IMR-90 (cell line): ENCODE measurements around the gene NOSTRIN. TPM values are rescaled to one million over a fixed set of nuclear protein-coding genes. Genes with fewer than 3 reads are reported as not detected.

Experiments used
- ATAC-seq: fragments of 200-7000 bp; cut with Tn5 transposase; 2 replicates; pipeline ENCODE4 v1.9.1; 2020; ENCODE audit warnings: low read depth, mild to moderate bottlenecking, moderate library complexity
- BruUV-seq: library from RNA; stranded (reverse); fragments of 400-500 nt; replicated peaks from 2 replicates; lab custom pipeline; 2021; lab: Mats Ljungman, UMichigan
- CTCF ChIA-PET: fragments of 300-600 bp; formaldehyde crosslinking; extraction: SDS; loops from one replicate; lab custom pipeline; 2021; ENCODE audit warnings: antibody characterized with exemption; lab: Yijun Ruan, JAX
- POLR2A ChIA-PET: fragments of 300-600 bp; sonication (Branson Sonifier 250); formaldehyde crosslinking; loops from one replicate; lab custom pipeline; 2022; ENCODE audit warnings: antibody characterized with exemption; ENCODE audit not compliant: unreplicated experiment; lab: Charles Lee
- DNase-seq: peaks from one replicate; pipeline ENCODE4 v3.0.0; 2013
- H2AFZ ChIP-seq: replicated peaks from 2 replicates; pipeline ENCODE3; 2013; ENCODE audit warnings: low read length, mild to moderate bottlenecking; ENCODE audit not compliant: poor library complexity
- H2AK5ac ChIP-seq: 2 replicates; pipeline ENCODE4 v1.6.1; 2013; ENCODE audit warnings: low read depth, low read length, inconsistent platforms
- H2AK9ac ChIP-seq: replicated peaks from 2 replicates; pipeline ENCODE3; 2013; ENCODE audit warnings: mild to moderate bottlenecking, low read depth, low read length, moderate library complexity; ENCODE audit not compliant: poor library complexity
- H2BK120ac ChIP-seq: 2 replicates; pipeline ENCODE4 v1.6.1; 2013; ENCODE audit warnings: low read depth, low read length, inconsistent platforms
- H2BK15ac ChIP-seq: 3 replicates; pipeline ENCODE4 v1.6.1; 2013; ENCODE audit warnings: low read depth, low read length, inconsistent platforms
- H2BK20ac ChIP-seq: 2 replicates; pipeline ENCODE4 v1.6.1; 2013; ENCODE audit warnings: low read depth, mild to moderate bottlenecking, inconsistent platforms, low read length, moderate library complexity
- H2BK5ac ChIP-seq: 2 replicates; pipeline ENCODE4 v1.6.1; 2013; ENCODE audit warnings: mild to moderate bottlenecking, low read depth, low read length, inconsistent platforms; ENCODE audit not compliant: poor library complexity, severe bottlenecking
- H3K14ac ChIP-seq: replicated peaks from 2 replicates; pipeline ENCODE4 v1.6.1; 2013; ENCODE audit warnings: low read depth, low read length, inconsistent platforms
- H3K18ac ChIP-seq: 2 replicates; pipeline ENCODE4 v1.6.1; 2013; ENCODE audit warnings: low read depth, low read length, control low read depth
- H3K23ac ChIP-seq: 2 replicates; pipeline ENCODE4 v1.6.1; 2013; ENCODE audit warnings: low read depth, low read length, inconsistent platforms
- H3K27ac ChIP-seq: 2 replicates; pipeline ENCODE4 v1.5.1; 2013; ENCODE audit warnings: mild to moderate bottlenecking, control low read depth, low read length; ENCODE audit not compliant: insufficient read depth
- H3K27me3 ChIP-seq: 2 replicates; pipeline ENCODE4 v1.6.1; 2013; ENCODE audit warnings: low read length; ENCODE audit not compliant: control insufficient read depth, insufficient read depth
- H3K36me3 ChIP-seq: 2 replicates; pipeline ENCODE4 v1.6.1; 2013; ENCODE audit warnings: low read length, mixed read lengths; ENCODE audit not compliant: control insufficient read depth, insufficient read depth
- H3K4ac ChIP-seq: 2 replicates; pipeline ENCODE4 v1.6.1; 2013; ENCODE audit warnings: low read depth, low read length, inconsistent platforms
- H3K4me1 ChIP-seq: 2 replicates; pipeline ENCODE4 v1.6.1; 2013; ENCODE audit warnings: low read length, mixed read lengths; ENCODE audit not compliant: control insufficient read depth, insufficient read depth
- H3K4me2 ChIP-seq: 2 replicates; pipeline ENCODE4 v1.6.1; 2013; ENCODE audit warnings: low read depth, mild to moderate bottlenecking, control low read depth, low read length, moderate library complexity
- H3K4me3 ChIP-seq: 2 replicates; pipeline ENCODE4 v1.5.1; 2013; ENCODE audit warnings: low read depth, mild to moderate bottlenecking, control low read depth, low read length, moderate library complexity; ENCODE audit not compliant: insufficient read depth
- H3K56ac ChIP-seq: 2 replicates; pipeline ENCODE4 v1.6.1; 2013; ENCODE audit warnings: low read length, inconsistent platforms; ENCODE audit not compliant: insufficient read depth; ENCODE audit errors: extremely low read depth
- H3K79me1 ChIP-seq, 2 experiments: 2 replicates each; pipeline ENCODE4 v1.6.1; 2013; ENCODE audit warnings: low read length in 2 of 2, inconsistent platforms in 1 of 2, low read depth in 1 of 2
- H3K9ac ChIP-seq: 2 replicates; pipeline ENCODE4 v1.6.1; 2013; ENCODE audit warnings: low read depth, low read length, control low read depth
- H3K9me1 ChIP-seq: 2 replicates; pipeline ENCODE4 v1.6.1; 2013; ENCODE audit warnings: low read length, inconsistent platforms; ENCODE audit not compliant: insufficient read depth
- H3K9me3 ChIP-seq: 2 replicates; pipeline ENCODE4 v1.6.1; 2013; ENCODE audit warnings: low read length; ENCODE audit not compliant: control insufficient read depth, insufficient read depth
- H4K20me1 ChIP-seq: 2 replicates; pipeline ENCODE4 v1.6.1; 2013; ENCODE audit warnings: low read length, inconsistent platforms; ENCODE audit not compliant: insufficient read depth
- H4K5ac ChIP-seq: 2 replicates; pipeline ENCODE4 v1.6.1; 2013; ENCODE audit warnings: mild to moderate bottlenecking, low read depth, low read length, control low read depth
- H4K8ac ChIP-seq, 2 experiments: 2 replicates each; pipeline ENCODE4 v1.6.1; 2013; ENCODE audit warnings: low read depth in 2 of 2, low read length in 2 of 2, control low read depth in 1 of 2, inconsistent platforms in 1 of 2
- H4K91ac ChIP-seq: 2 replicates; pipeline ENCODE4 v1.6.1; 2013; ENCODE audit warnings: low read depth, low read length, inconsistent platforms; ENCODE audit not compliant: insufficient read depth
- BHLHE40 ChIP-seq: fragments of 150-350 bp; IDR thresholded peaks from 2 replicates; pipeline ENCODE4 v1.6.1; 2016; ENCODE audit warnings: mild to moderate bottlenecking, low read depth, low read length
- CEBPB ChIP-seq: IDR thresholded peaks from 2 replicates; pipeline ENCODE4 v1.6.1; 2012; ENCODE audit warnings: low read depth, low read length, improper control_type of control experiment
- CHD1 ChIP-seq: IDR thresholded peaks from 2 replicates; pipeline ENCODE4 v1.6.1; 2012; ENCODE audit warnings: low read depth, low read length, improper control_type of control experiment
- FOS ChIP-seq: fragments of 150-350 bp; IDR thresholded peaks from 2 replicates; pipeline ENCODE4 v1.6.1; 2016; ENCODE audit warnings: low read depth, low read length
- MAFK ChIP-seq: IDR thresholded peaks from 2 replicates; pipeline ENCODE4 v1.6.1; 2012; ENCODE audit warnings: low read depth, low read length, improper control_type of control experiment
- MAZ ChIP-seq: IDR thresholded peaks from 2 replicates; pipeline ENCODE4 v1.6.1; 2012; ENCODE audit warnings: low read depth, mild to moderate bottlenecking, low read length, improper control_type of control experiment, moderate library complexity, borderline replicate concordance
- MXI1 ChIP-seq: IDR thresholded peaks from 2 replicates; pipeline ENCODE4 v1.6.1; 2012; ENCODE audit warnings: low read depth, mild to moderate bottlenecking, low read length, moderate library complexity, borderline replicate concordance
- NFE2L2 ChIP-seq: fragments of 150-350 bp; IDR thresholded peaks from 2 replicates; pipeline ENCODE4 v1.6.1; 2016; ENCODE audit warnings: low read depth, mild to moderate bottlenecking, low read length
- POLR2A ChIP-seq: IDR thresholded peaks from 2 replicates; pipeline ENCODE4 v1.6.1; 2012; ENCODE audit warnings: mild to moderate bottlenecking, low read depth, low read length
- RAD21 ChIP-seq: IDR thresholded peaks from 2 replicates; pipeline ENCODE4 v1.6.1; 2012; ENCODE audit warnings: low read length, improper control_type of control experiment
- RCOR1 ChIP-seq: IDR thresholded peaks from 2 replicates; pipeline ENCODE4 v1.6.1; 2012; ENCODE audit warnings: mild to moderate bottlenecking, low read length, improper control_type of control experiment; ENCODE audit not compliant: insufficient replicate concordance
- RFX5 ChIP-seq: IDR thresholded peaks from 2 replicates; pipeline ENCODE4 v1.8.0; 2012; ENCODE audit warnings: low read depth, mild to moderate bottlenecking, low read length, moderate library complexity
- SMC3 ChIP-seq: fragments of 150-350 bp; IDR thresholded peaks from 2 replicates; pipeline ENCODE4 v1.6.1; 2016; ENCODE audit warnings: low read depth, mild to moderate bottlenecking, antibody characterized with exemption, low read length, moderate library complexity
- WGBS, 2 experiments: methylation state at CpG; one replicate each; pipeline versions ENCODE4 v1.1.5 to v1.1.7; 2013; ENCODE audit warnings: missing lambda C conversion rate in 2 of 2; ENCODE audit not compliant: insufficient read length in 1 of 2; ENCODE audit errors: extremely low coverage in 2 of 2; 5-methylcytosine and 5-hydroxymethylcytosine counted together
- dilution Hi-C: fragments of 300-500 bp; cut with HindIII; formaldehyde crosslinking; loops from one replicate; pipeline ENCODE4 v1.14.3; 2018; ENCODE audit warnings: low sequenced_read_pairs; ENCODE audit not compliant: unreplicated experiment
- in situ Hi-C: fragments of 300-500 bp; cut with MboI; formaldehyde crosslinking; loops from 3 replicates; pipeline ENCODE4 v1.14.3; 2019; ENCODE audit warnings: low sequenced_read_pairs, inconsistent platforms, mixed read lengths
- intact Hi-C: fragments of 100-400 bp; cut with micrococcal nuclease; formaldehyde crosslinking; loops from 2 replicates; pipeline ENCODE4 v1.10.0; 2022
- polyA plus RNA-seq, 3 experiments: library from polyadenylated mRNA; depleted of rRNA; stranded (reverse); fragments of >200 nt; gene quantifications; 2 replicates each; pipeline ENCODE4 v1.2.3, GENCODE V29; 2012; ENCODE audit warnings: low replicate concordance in 1 of 3
- total RNA-seq: library from RNA; depleted of rRNA; stranded (reverse); fragments of >200 nt; gene quantifications from 2 replicates; pipeline ENCODE4 v1.2.3, GENCODE V29; 2012
- TF ChIP-seq, protein P1 (sequence below): fragments of 150-350 bp; IDR thresholded peaks from 2 replicates; pipeline ENCODE4 v1.6.1; 2017; ENCODE audit warnings: mild to moderate bottlenecking, antibody characterized with exemption, low read length, low read depth
- TF ChIP-seq, protein P2 (sequence below): conservative IDR thresholded peaks from 2 replicates; pipeline ENCODE4 v1.5.1; 2012; ENCODE audit warnings: mild to moderate bottlenecking, low read depth, low read length, improper control_type of control experiment
- TF ChIP-seq, protein P3 (sequence below): fragments of 150-350 bp; IDR thresholded peaks from 2 replicates; pipeline ENCODE4 v1.6.1; 2016; ENCODE audit warnings: low read depth, mild to moderate bottlenecking, low read length, moderate library complexity, borderline replicate concordance

NOSTRIN gene
- total and polyA plus RNA-seq, 2 of the 4 experiments (the other 2 are of a cell fraction): 0.15 to 0.18 TPM

DNA sequence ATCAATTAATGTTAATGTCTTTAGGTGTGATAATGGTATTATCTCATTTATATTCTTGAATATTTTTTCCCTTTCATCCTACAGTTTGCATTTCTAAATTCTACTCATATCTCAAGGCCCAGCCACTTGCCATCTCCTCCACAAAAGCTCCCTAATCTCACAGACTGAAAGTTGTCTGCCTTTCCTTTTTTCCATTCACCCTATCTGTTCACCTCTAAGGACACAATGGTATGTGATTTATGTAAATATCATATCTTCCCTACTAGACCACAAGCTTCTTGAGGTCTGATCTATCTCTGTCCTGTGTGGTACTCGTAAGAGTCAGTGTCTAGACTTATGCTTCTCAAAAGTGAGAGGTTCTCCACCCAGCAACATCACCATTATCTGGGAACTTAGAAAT lies 91.7 kb downstream of the NOSTRIN start:
- Histone ChIP-seq H3K56ac (no peak overlapping the region), H2BK20ac (no peak overlapping the region), H4K5ac (no peak overlapping the region), H3K23ac (no peak overlapping the region), H4K91ac (no peak overlapping the region), H4K20me1 (no peaks in the 10 kb centered on the region), H2AFZ (no peak overlapping the region), H2BK15ac (no peak overlapping the region), H3K27me3 (peaks cover 4% of the 10 kb centered on the region; the same call in 1 of the 2 replicates), H3K4me2 (no peak overlapping the region), H3K4ac (no peak overlapping the region), H3K36me3 (no peaks in the 10 kb centered on the region), H3K4me1 (no peaks in the 10 kb centered on the region), H2AK9ac (no peak overlapping the region), H4K8ac (no peak overlapping the region), H3K9ac (no peak overlapping the region), H3K27ac (no peak overlapping the region), H3K9me1 (no peaks in the 10 kb centered on the region), H2BK5ac (no peak overlapping the region), H2BK120ac (no peak overlapping the region), H3K79me1 (peaks cover 7 to 10% of the 10 kb centered on the region in 2 experiments; a peak in 3 of 4 replicates), H3K9me3 (no peaks in the 10 kb centered on the region), H2AK5ac (no peak overlapping the region), H3K18ac (no peak overlapping the region), H3K14ac (no peak overlapping the region), H3K4me3 (no peak overlapping the region)
- TF ChIP-seq SMC3 (no peak), CEBPB (no peak), MXI1 (no peak), RCOR1 (no peak), FOS (no peak), BHLHE40 (no peak), POLR2A (no peak), RFX5 (no peak), RAD21 (no peak), CHD1 (no peak), NFE2L2 (no peak), MAZ (no peak), MAFK (no peak)
- TF ChIP-seq, protein P1, sequence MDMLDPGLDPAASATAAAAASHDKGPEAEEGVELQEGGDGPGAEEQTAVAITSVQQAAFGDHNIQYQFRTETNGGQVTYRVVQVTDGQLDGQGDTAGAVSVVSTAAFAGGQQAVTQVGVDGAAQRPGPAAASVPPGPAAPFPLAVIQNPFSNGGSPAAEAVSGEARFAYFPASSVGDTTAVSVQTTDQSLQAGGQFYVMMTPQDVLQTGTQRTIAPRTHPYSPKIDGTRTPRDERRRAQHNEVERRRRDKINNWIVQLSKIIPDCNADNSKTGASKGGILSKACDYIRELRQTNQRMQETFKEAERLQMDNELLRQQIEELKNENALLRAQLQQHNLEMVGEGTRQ: no peak
- TF ChIP-seq, protein P2, sequence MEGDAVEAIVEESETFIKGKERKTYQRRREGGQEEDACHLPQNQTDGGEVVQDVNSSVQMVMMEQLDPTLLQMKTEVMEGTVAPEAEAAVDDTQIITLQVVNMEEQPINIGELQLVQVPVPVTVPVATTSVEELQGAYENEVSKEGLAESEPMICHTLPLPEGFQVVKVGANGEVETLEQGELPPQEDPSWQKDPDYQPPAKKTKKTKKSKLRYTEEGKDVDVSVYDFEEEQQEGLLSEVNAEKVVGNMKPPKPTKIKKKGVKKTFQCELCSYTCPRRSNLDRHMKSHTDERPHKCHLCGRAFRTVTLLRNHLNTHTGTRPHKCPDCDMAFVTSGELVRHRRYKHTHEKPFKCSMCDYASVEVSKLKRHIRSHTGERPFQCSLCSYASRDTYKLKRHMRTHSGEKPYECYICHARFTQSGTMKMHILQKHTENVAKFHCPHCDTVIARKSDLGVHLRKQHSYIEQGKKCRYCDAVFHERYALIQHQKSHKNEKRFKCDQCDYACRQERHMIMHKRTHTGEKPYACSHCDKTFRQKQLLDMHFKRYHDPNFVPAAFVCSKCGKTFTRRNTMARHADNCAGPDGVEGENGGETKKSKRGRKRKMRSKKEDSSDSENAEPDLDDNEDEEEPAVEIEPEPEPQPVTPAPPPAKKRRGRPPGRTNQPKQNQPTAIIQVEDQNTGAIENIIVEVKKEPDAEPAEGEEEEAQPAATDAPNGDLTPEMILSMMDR: no peak
- TF ChIP-seq, protein P3, sequence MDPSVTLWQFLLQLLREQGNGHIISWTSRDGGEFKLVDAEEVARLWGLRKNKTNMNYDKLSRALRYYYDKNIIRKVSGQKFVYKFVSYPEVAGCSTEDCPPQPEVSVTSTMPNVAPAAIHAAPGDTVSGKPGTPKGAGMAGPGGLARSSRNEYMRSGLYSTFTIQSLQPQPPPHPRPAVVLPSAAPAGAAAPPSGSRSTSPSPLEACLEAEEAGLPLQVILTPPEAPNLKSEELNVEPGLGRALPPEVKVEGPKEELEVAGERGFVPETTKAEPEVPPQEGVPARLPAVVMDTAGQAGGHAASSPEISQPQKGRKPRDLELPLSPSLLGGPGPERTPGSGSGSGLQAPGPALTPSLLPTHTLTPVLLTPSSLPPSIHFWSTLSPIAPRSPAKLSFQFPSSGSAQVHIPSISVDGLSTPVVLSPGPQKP: no peak
- CTCF ChIA-PET: interaction anchor here (0.8 kb wide), 1 partner anchor 14 kb away, joined by 3 read pairs; no protein-coding TSS in a partner anchor
- WGBS, 2 experiments: no CpG with 5 or more reads among the region's 1 CpG
- intact Hi-C loops: no loop called here
- ATAC-seq: no peak
- POLR2A ChIA-PET: no interaction called here
- DNase-seq: no peak
- in situ Hi-C loops: loop anchor here (25.0 kb wide), 1 partner anchor 757 kb away; no protein-coding TSS in a partner anchor
- dilution Hi-C loops: no loop called here
- no TSS peak for BruUV-seq
